Hematopoietic multipotent progenitor cell (in vitro differentiated cells): ENCODE data around the gene ABCG1. TPM values are rescaled to one million over a fixed set of nuclear protein-coding genes. Genes with fewer than 3 reads are reported as not detected.

Experiments
- DNase-seq, 3 donors: peaks; one replicate each; pipeline ENCODE4 v3.0.0-alpha.2; 2011 to 2015; ENCODE audit warnings: low read depth in 2 of 3, low spot score in 2 of 3
- total RNA-seq: library from RNA; depleted of rRNA; stranded (reverse); fragments of >200 nt; gene quantifications from one replicate; pipeline ENCODE4 v1.2.3, GENCODE V29; 2012

Gene ABCG1
- total RNA-seq, 1 donor, result 45.5 TPM

GRCh38 chr21:42250422-42251403 lies 31.8 kb downstream of the ABCG1 start:
- no peak for DNase-seq

- no peak for DNase-seq
Measured at GRCh38 chr21:42251654-42252324, 32.8 kb downstream of the ABCG1 start.

GRCh38 chr21:42252325-42252654 lies 33.4 kb downstream of the ABCG1 start:
- no peak for DNase-seq

GRCh38 chr21:42252778-42253340 lies 33.9 kb downstream of the ABCG1 start:
- no peak for DNase-seq

- DNase-seq, result no peak
Measured at GRCh38 chr21:42253466-42253865, 34.5 kb downstream of the ABCG1 start.

GRCh38 chr21:42254083-42254482 lies 35.1 kb downstream of the ABCG1 start:
- no peak for DNase-seq

- DNase-seq, result no peak
Measured at GRCh38 chr21:42254651-42255601, 36.0 kb downstream of the ABCG1 start.

GRCh38 chr21:42255825-42256224 lies 36.9 kb downstream of the ABCG1 start:
- DNase-seq, result no peak

- no peak for DNase-seq
Measured at GRCh38 chr21:42256316-42256715, 37.4 kb downstream of the ABCG1 start.

- DNase-seq, result no peak
Measured at GRCh38 chr21:42257091-42257765, 38.3 kb downstream of the ABCG1 start.

GRCh38 chr21:42258150-42258884 lies 39.4 kb downstream of the ABCG1 start:
- DNase-seq, result peak; percentile 66 to 86 (median 72)

- DNase-seq, result no peak
Measured at GRCh38 chr21:42258885-42259407, 40.0 kb downstream of the ABCG1 start.

GRCh38 chr21:42260121-42260520 lies 41.2 kb downstream of the ABCG1 start:
- no peak for DNase-seq

- DNase-seq, result no peak
Measured at GRCh38 chr21:42261829-42262200, 42.9 kb downstream of the ABCG1 start.

- DNase-seq, result peak in 2 of 3 donors; percentile 84 to 85
Measured at GRCh38 chr21:42262831-42263231, 43.9 kb downstream of the ABCG1 start.

GRCh38 chr21:42263591-42264131 lies 44.7 kb downstream of the ABCG1 start:
- peak in 1 of 3 donors; percentile 59 for DNase-seq

GRCh38 chr21:42264245-42265195 lies 45.6 kb downstream of the ABCG1 start:
- no peak for DNase-seq
